22Rv1 (cell line): ENCODE results near the gene BCL11B.

Experiments
- ZFX ChIP-seq: fragments of 450-650 bp; IDR thresholded peaks from 2 replicates; pipeline ENCODE4 v1.6.1; 2017; ENCODE audit warnings: antibody characterized with exemption, borderline replicate concordance
- TF ChIP-seq, protein P1 (sequence below): fragments of 450-650 bp; IDR thresholded peaks from 2 replicates; pipeline ENCODE4 v1.5.1; 2017; ENCODE audit warnings: mild to moderate bottlenecking

GRCh38 chr14:99225436-99226203 is 46.4 kb downstream of the BCL11B start:
- TF ChIP-seq, protein P1, sequence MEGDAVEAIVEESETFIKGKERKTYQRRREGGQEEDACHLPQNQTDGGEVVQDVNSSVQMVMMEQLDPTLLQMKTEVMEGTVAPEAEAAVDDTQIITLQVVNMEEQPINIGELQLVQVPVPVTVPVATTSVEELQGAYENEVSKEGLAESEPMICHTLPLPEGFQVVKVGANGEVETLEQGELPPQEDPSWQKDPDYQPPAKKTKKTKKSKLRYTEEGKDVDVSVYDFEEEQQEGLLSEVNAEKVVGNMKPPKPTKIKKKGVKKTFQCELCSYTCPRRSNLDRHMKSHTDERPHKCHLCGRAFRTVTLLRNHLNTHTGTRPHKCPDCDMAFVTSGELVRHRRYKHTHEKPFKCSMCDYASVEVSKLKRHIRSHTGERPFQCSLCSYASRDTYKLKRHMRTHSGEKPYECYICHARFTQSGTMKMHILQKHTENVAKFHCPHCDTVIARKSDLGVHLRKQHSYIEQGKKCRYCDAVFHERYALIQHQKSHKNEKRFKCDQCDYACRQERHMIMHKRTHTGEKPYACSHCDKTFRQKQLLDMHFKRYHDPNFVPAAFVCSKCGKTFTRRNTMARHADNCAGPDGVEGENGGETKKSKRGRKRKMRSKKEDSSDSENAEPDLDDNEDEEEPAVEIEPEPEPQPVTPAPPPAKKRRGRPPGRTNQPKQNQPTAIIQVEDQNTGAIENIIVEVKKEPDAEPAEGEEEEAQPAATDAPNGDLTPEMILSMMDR, result no peak
- no peak for TF ChIP-seq ZFX
